ENCODE results near the gene SUFU. TPM values are rescaled to one million over a fixed set of nuclear protein-coding genes. Genes with fewer than 3 reads are reported as not detected.

SUFU gene
- total and polyA plus RNA-seq, 2 of the 8 experiments (the other 6 are each of a cell fraction or from before 2014, with no cell fraction given), result 7.0 to 10.8 TPM

DNA sequence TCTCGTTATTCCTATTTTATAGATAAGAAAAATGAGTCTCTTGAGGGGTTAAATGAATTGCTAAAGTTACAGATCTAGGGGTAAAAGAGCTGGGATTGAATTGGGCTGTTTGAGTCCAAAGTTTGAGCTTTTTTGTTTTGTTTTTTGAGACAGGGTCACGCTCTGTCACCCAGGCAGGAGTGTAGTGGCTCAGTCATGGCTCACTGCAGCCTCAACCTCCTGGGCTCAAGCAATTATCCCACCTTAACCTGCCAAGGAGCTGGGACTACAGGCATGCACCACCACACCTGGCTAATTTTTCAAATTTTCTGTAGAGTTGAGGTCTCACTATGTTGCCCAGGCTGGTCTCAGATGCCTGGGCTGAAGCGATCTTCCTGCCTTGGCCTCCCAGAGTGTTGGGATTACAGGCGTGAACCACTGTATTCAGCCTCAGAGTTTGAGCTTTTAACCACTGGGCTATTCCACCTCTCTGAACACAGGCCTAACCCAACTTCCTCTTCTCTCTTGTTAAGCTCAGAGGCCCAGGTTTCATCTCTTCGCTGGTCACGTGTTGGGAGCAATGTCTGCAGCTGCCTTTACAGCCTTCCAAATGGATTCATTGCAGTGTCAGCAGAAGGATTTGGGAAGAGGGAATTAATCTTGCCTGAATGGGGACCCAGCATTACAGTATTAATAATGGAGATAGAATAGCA, 8.0 kb downstream of the SUFU start:
- Histone ChIP-seq H4K20me1 (replicated peaks in 1 of 2; ENCODE audit: control insufficient read depth in 1 of 2, insufficient read depth in 2 of 2, low read length in 2 of 2) (peaks cover 0 to 9% of the 10 kb centered on the region in 2 experiments), H2BK15ac (ENCODE audit: low read length) (no peak overlapping the region), H2BK5ac (ENCODE audit: low read depth, low read length) (no peak overlapping the region), H2BK20ac (ENCODE audit: low read length) (no peak overlapping the region), H4K91ac (replicated peaks; ENCODE audit: insufficient read length, low read length) (no peak overlapping the region), H3K27ac (ENCODE audit: low read depth, low read length) (no peak overlapping the region), H4K8ac (ENCODE audit: extremely low read depth, insufficient read depth, low read length) (no peak overlapping the region), H3K14ac (ENCODE audit: insufficient read length) (no peak overlapping the region), H3K4me3 (ENCODE audit: extremely low read depth in 1 of 4, insufficient read depth in 2 of 4, low read depth in 3 of 4, low read length in 4 of 4) (no peak overlapping the region), H3K9ac (replicated peaks in 1 of 4; ENCODE audit: extremely low read depth in 1 of 4, low read depth in 3 of 4, low read length in 3 of 4) (no peak overlapping the region), H2AK5ac (ENCODE audit: low read depth, low read length) (no peak overlapping the region), H3K79me1 (ENCODE audit: low read depth, low read length) (no peaks in the 10 kb centered on the region), H3K18ac (ENCODE audit: extremely low read depth, low read length) (no peak overlapping the region), H3K36me3 (ENCODE audit: control insufficient read depth in 2 of 4, insufficient read depth in 4 of 4, low read length in 3 of 4) (peaks cover 3 to 8% (median 5%) of the 10 kb centered on the region in 4 experiments; a peak in 5 of 8 replicates), H2BK12ac (ENCODE audit: low read depth, low read length) (no peak overlapping the region), H4K5ac (ENCODE audit: insufficient read length, low read depth, low read length) (no peak overlapping the region), H2BK120ac (replicated peaks; ENCODE audit: low read depth, low read length) (no peak overlapping the region), H3K56ac (replicated peaks; ENCODE audit: insufficient read length, low read depth, low read length) (no peak overlapping the region), H3K23ac (ENCODE audit: insufficient read length) (no peak overlapping the region), H3K4ac (replicated peaks; ENCODE audit: insufficient read length, low read depth, low read length) (no peak overlapping the region), H3K23me2 (ENCODE audit: low read depth, low read length) (no peaks in the 10 kb centered on the region), H3K79me2 (ENCODE audit: control insufficient read depth in 1 of 2, insufficient read depth in 2 of 2, low read length in 2 of 2) (no peaks in the 10 kb centered on the region; a peak in 1 of 4 replicates), H3K27me3 (replicated peaks in 1 of 4; ENCODE audit: control insufficient read depth in 3 of 4, extremely low read depth in 1 of 4, insufficient read depth in 3 of 4, low read length in 3 of 4) (no peaks in the 10 kb centered on the region), H3K4me2 (ENCODE audit: insufficient read depth in 1 of 2, low read depth in 2 of 2, low read length in 2 of 2) (no peak overlapping the region), H2AFZ (ENCODE audit: low read length) (no peak overlapping the region), H3K9me3 (ENCODE audit: insufficient read depth in 2 of 2, low read depth in 1 of 2, low read length in 1 of 2) (no peaks in the 10 kb centered on the region), H3K4me1 (replicated peaks in 1 of 4; ENCODE audit: control insufficient read depth in 3 of 4, insufficient read depth in 4 of 4, low read length in 3 of 4) (no peaks in the 10 kb centered on the region)
- CTCF ChIA-PET (ENCODE audit: partially characterized antibody), result interaction anchor here (0.9 to 16.5 kb wide), 3 partner anchors 17 to 69 kb away, joined by 3 to 182 read pairs (median 5); no protein-coding TSS in a partner anchor
- DNase-seq (ENCODE audit: low read depth in 1 of 2, low spot score in 2 of 2) (no peak), FAIRE-seq (no peak)
- POLR2A ChIA-PET (ENCODE audit: partially characterized antibody), result no interaction called here
- WGBS, 2 experiments (ENCODE audit: extremely low coverage in 1 of 2, insufficient coverage in 1 of 2, insufficient read length in 1 of 2, insufficient replicate concordance in 2 of 2, low coverage in 1 of 2, low lambda C conversion rate in 2 of 2, missing lambda C conversion rate in 1 of 2), result 84% methylated on average over 6 of the region's 6 CpGs; no CpG with 5 or more reads in 1 of the 2 experiments
- no peak for TF ChIP-seq CHD1 (IDR thresholded peaks at IDR 0.05; ENCODE audit: low read depth, low read length)
- TF ChIP-seq HDAC2 (IDR thresholded peaks at IDR 0.05; ENCODE audit: borderline replicate concordance in 1 of 2, low read depth in 2 of 2, low read length in 2 of 2), result no peak
- no peak for TF ChIP-seq CBX8 (IDR thresholded peaks at IDR 0.05; ENCODE audit: borderline replicate concordance, low read depth, low read length)
- no peak for TF ChIP-seq SIX5 (IDR thresholded peaks at IDR 0.05; ENCODE audit: low read depth, low read length)
- TF ChIP-seq PHF8 (conservative IDR thresholded peaks at IDR 0.05; ENCODE audit: low read depth, low read length), result no peak
- no peak for TF ChIP-seq BACH1 (IDR thresholded peaks at IDR 0.05; ENCODE audit: low read length)
- no peak for TF ChIP-seq EP300 (IDR thresholded peaks at IDR 0.05; ENCODE audit: borderline replicate concordance in 1 of 2, low read depth in 2 of 2, low read length in 2 of 2)
- no peak for TF ChIP-seq RNF2 (IDR thresholded peaks at IDR 0.05; ENCODE audit: borderline replicate concordance, low read depth, low read length, missing control alignments, poor library complexity, severe bottlenecking)
- TF ChIP-seq, protein P1, sequence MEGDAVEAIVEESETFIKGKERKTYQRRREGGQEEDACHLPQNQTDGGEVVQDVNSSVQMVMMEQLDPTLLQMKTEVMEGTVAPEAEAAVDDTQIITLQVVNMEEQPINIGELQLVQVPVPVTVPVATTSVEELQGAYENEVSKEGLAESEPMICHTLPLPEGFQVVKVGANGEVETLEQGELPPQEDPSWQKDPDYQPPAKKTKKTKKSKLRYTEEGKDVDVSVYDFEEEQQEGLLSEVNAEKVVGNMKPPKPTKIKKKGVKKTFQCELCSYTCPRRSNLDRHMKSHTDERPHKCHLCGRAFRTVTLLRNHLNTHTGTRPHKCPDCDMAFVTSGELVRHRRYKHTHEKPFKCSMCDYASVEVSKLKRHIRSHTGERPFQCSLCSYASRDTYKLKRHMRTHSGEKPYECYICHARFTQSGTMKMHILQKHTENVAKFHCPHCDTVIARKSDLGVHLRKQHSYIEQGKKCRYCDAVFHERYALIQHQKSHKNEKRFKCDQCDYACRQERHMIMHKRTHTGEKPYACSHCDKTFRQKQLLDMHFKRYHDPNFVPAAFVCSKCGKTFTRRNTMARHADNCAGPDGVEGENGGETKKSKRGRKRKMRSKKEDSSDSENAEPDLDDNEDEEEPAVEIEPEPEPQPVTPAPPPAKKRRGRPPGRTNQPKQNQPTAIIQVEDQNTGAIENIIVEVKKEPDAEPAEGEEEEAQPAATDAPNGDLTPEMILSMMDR (IDR thresholded peaks at IDR 0.05; ENCODE audit: control extremely low read depth in 1 of 3, insufficient read depth in 1 of 3, low read depth in 1 of 3, low read length in 3 of 3), result no peak

Data from H1 (cell line).